Endothelial cell of umbilical vein (primary cell): ENCODE measurements around the gene RAB27B. TPM values are rescaled to one million over a fixed set of nuclear protein-coding genes. Genes with fewer than 3 reads are reported as not detected.
"Not testable (repeated sequence)": the region's sequence is repeated elsewhere in the genome, so short reads cannot be mapped to it uniquely, and the experiment has no call there.

ENCODE experiments used
- BruUV-seq: library from RNA; stranded (reverse); fragments of 400-500 nt; replicated peaks from 2 replicates; lab custom pipeline; 2021; lab: Mats Ljungman, UMichigan
- CTCF ChIA-PET: fragments of 300-600, 350-600 bp; sonication (Branson Sonifier 250); formaldehyde crosslinking; loops from one replicate; lab custom pipeline; 2021; ENCODE audit warnings: antibody characterized with exemption, inconsistent platforms; lab: Charles Lee
- POLR2A ChIA-PET: fragments of 300-600, 350-600 bp; sonication (Branson Sonifier 250); formaldehyde crosslinking; loops from one replicate; lab custom pipeline; 2021; ENCODE audit warnings: antibody characterized with exemption, inconsistent platforms; lab: Charles Lee
- DNase-seq: peaks from one replicate; pipeline ENCODE4 v3.0.0-alpha.2; 2011; ENCODE audit warnings: low read depth, low spot score
- FAIRE-seq: peaks from 2 replicates; lab custom pipeline; 2011; peaks lifted over from hg19 to GRCh38; lab: Jason Lieb, UNC
- H2AFZ ChIP-seq: 2 replicates; pipeline ENCODE4 v1.6.0; 2012; ENCODE audit warnings: low read depth, low read length, control low read depth, inconsistent platforms
- H3K27ac ChIP-seq: 2 replicates; pipeline ENCODE4 v1.5.1; 2011; ENCODE audit warnings: low read depth, mild to moderate bottlenecking, control low read depth, low read length, moderate library complexity; ENCODE audit not compliant: insufficient read depth
- H3K27me3 ChIP-seq, 2 experiments: 2 replicates each; pipeline versions ENCODE4 v1.6.0 to v1.6.1; 2011; ENCODE audit warnings: low read length in 2 of 2, mixed read lengths in 1 of 2; ENCODE audit not compliant: control insufficient read depth in 2 of 2, insufficient read depth in 2 of 2
- H3K36me3 ChIP-seq, 2 experiments: 2 replicates in 1 of 2; 3 replicates in 1 of 2; pipeline ENCODE4 v1.5.1; 2011; ENCODE audit warnings: low read length in 2 of 2, mild to moderate bottlenecking in 1 of 2, moderate library complexity in 1 of 2; ENCODE audit not compliant: control insufficient read depth in 2 of 2, insufficient read depth in 2 of 2; ENCODE audit errors: extremely low read depth in 1 of 2
- H3K4me1 ChIP-seq: 3 replicates; pipeline ENCODE4 v1.5.1; 2011; ENCODE audit warnings: mild to moderate bottlenecking, low read length; ENCODE audit not compliant: control insufficient read depth, insufficient read depth; ENCODE audit errors: extremely low read depth
- H3K4me2 ChIP-seq: 2 replicates; pipeline ENCODE4 v1.6.1; 2011; ENCODE audit warnings: low read length, control low read depth, mixed read lengths; ENCODE audit not compliant: insufficient read depth
- H3K4me3 ChIP-seq, 3 experiments: fragments of 200-600 bp in 1 of 3; sonication (generic), shearing (Covaris generic) in 1 of 3; replicated peaks in 1 of 3; 2 replicates each; pipeline ENCODE4 v1.5.1; 2011 to 2016; ENCODE audit warnings: control low read depth in 3 of 3, low read length in 3 of 3, mild to moderate bottlenecking in 2 of 3, inconsistent platforms in 1 of 3, low read depth in 1 of 3, moderate library complexity in 1 of 3; ENCODE audit not compliant: insufficient read depth in 1 of 3
- H3K79me2 ChIP-seq: 2 replicates; pipeline ENCODE4 v1.6.0; 2012; ENCODE audit warnings: low read length, inconsistent platforms; ENCODE audit not compliant: control insufficient read depth, insufficient read depth
- H3K9ac ChIP-seq: replicated peaks from 2 replicates; pipeline ENCODE3; 2011; ENCODE audit warnings: low read length, control low read depth; ENCODE audit not compliant: insufficient read depth; ENCODE audit errors: extremely low read depth
- H3K9me1 ChIP-seq: replicated peaks from 3 replicates; pipeline ENCODE4 v1.6.0; 2011; ENCODE audit warnings: mild to moderate bottlenecking, low read length; ENCODE audit not compliant: control insufficient read depth, insufficient read depth; ENCODE audit errors: extremely low read depth
- H3K9me3 ChIP-seq: replicated peaks from 2 replicates; pipeline ENCODE4 v1.5.1; 2012; ENCODE audit warnings: low read length, inconsistent platforms; ENCODE audit not compliant: control insufficient read depth, insufficient read depth
- H4K20me1 ChIP-seq: replicated peaks from 2 replicates; pipeline ENCODE3; 2011; ENCODE audit warnings: mild to moderate bottlenecking, low read length; ENCODE audit not compliant: control insufficient read depth, insufficient read depth; ENCODE audit errors: extremely low read depth
- CTCF ChIP-seq, 2 donors: IDR thresholded peaks; 1 replicate in 1 of 2; 2 replicates in 1 of 2; pipeline ENCODE4 v1.5.1; 2011; ENCODE audit warnings: low read length in 2 of 2, mild to moderate bottlenecking in 2 of 2, moderate library complexity in 2 of 2, control low read depth in 1 of 2, inconsistent platforms in 1 of 2, low read depth in 1 of 2; ENCODE audit not compliant: insufficient read depth in 1 of 2; ENCODE audit errors: extremely low read depth in 1 of 2
- EZH2 ChIP-seq: IDR thresholded peaks from 2 replicates; pipeline ENCODE4 v1.6.1; 2012; ENCODE audit warnings: borderline replicate concordance, low read depth, mild to moderate bottlenecking, moderate library complexity, low read length, inconsistent platforms; ENCODE audit not compliant: severe bottlenecking
- FOS ChIP-seq: IDR thresholded peaks from 2 replicates; pipeline ENCODE4 v1.6.1; 2011; ENCODE audit warnings: mild to moderate bottlenecking, low read length, moderate library complexity, borderline replicate concordance; ENCODE audit not compliant: insufficient read depth
- GATA2 ChIP-seq: IDR thresholded peaks from 2 replicates; pipeline ENCODE4 v1.7.0; 2011; ENCODE audit warnings: low read depth, mild to moderate bottlenecking, moderate library complexity, mixed read lengths, low read length; ENCODE audit not compliant: insufficient read length, insufficient read depth
- JUN ChIP-seq: IDR thresholded peaks from 2 replicates; pipeline ENCODE4 v1.6.1; 2011; ENCODE audit warnings: borderline replicate concordance, low read depth; ENCODE audit not compliant: insufficient read length, insufficient read depth
- MYC ChIP-seq: IDR thresholded peaks from one replicate; pipeline ENCODE4 v1.6.1; 2011; ENCODE audit warnings: mild to moderate bottlenecking, low read depth, low read length
- POLR2AphosphoS5 ChIP-seq: IDR thresholded peaks from 2 replicates; pipeline ENCODE4 v1.6.1; 2012; ENCODE audit warnings: low read depth, mild to moderate bottlenecking, control low read depth, low read length, moderate library complexity; ENCODE audit not compliant: insufficient read depth
- dilution Hi-C: fragments of 300-500 bp; cut with MboI; formaldehyde crosslinking; loops from one replicate; pipeline ENCODE4 v1.15.0; 2019; ENCODE audit warnings: low sequenced_read_pairs; ENCODE audit not compliant: extremely low pct_ligation_motif_present
- intact Hi-C: fragments of 100-400 bp; cut with micrococcal nuclease; formaldehyde crosslinking; loops from one replicate; pipeline ENCODE4 v1.10.0; 2022
- polyA plus RNA-seq, 4 experiments: library from polyadenylated mRNA; depleted of rRNA in 3 of 4; stranded (reverse) in 3 of 4; unstranded in 1 of 4; fragments of >200 nt; gene quantifications; 2 replicates each; pipeline versions ENCODE4 v1.2.1 to v1.2.3, GENCODE V29; 2011 to 2012; ENCODE audit warnings: missing spikeins in 1 of 4
- total RNA-seq: library from RNA; stranded (reverse); gene quantifications from 2 replicates; pipeline ENCODE4 v1.2.3, GENCODE V29; 2021

RAB27B gene
- total and polyA plus RNA-seq, 2 donors (not counting 3 experiments of a cell fraction or from before 2014, with no cell fraction given): not detected

DNA sequence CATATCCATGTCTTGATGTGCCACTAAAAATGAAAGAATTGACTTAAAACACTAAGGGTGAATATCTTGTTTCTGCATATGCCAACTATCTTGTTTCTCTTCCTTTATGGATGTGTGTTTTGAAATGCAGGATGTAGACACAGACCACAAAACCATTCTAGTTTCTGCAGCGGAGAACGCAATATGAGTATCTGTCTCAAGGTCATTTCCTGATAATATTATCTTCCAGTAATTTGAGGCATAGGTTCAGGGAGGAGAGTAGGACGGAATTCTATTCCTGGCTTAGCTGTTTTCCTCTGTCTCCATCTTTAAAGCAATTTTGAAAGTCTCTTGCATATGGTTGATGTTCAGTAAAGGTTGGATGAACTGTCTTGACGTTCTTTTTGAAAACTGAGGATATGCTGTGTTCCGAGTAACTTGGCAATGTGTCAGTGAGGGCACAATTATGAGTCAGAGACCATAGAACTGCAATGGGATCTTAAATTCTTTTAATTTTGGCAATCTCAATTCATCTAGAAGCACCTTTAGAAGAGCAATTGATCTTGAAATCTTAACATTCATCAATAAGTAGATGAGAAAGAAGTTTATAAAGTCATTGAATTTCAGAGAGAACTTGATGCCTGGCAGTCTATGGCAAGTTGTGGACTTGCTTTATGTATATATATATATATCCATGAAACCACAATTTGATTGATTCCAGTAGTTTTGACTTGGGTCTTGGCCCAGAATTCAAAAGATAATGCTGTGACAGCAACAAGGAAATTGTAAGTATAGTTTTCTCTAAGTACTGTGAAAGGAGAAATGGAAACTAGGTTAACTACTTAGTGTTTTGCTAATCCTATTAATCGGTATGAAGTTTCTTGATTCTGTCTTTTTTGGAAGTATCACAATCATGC is 24.8 kb downstream of the RAB27B start:
- Histone ChIP-seq H3K36me3 (no peaks in the 10 kb centered on the region), H3K4me1 (peaks cover 2% of the 10 kb centered on the region), H3K9me1 (peaks cover 2% of the 10 kb centered on the region), H3K79me2 (no peaks in the 10 kb centered on the region), H3K27me3 (no peaks in the 10 kb centered on the region), H4K20me1 (no peaks in the 10 kb centered on the region), H2AFZ (no peak overlapping the region), H3K4me2 (no peak overlapping the region), H3K27ac (no peak overlapping the region), H3K4me3 (no peak overlapping the region), H3K9ac (no peak overlapping the region), H3K9me3 (no peaks in the 10 kb centered on the region)
- ChIA-PET CTCF (interaction anchor here (2.2 kb wide), 1 partner anchor 24 kb away, joined by 6 read pairs; the partner anchor contains the start of gene RAB27B), POLR2A (no interaction called here)
- FAIRE-seq (no peak), DNase-seq (peak; percentile 33)
- BruUV-seq: no TSS peak
- peak; percentile 29 for TF ChIP-seq GATA2
- no peak for TF ChIP-seq MYC
- no peak for TF ChIP-seq JUN
- TF ChIP-seq POLR2AphosphoS5: no peak
- TF ChIP-seq EZH2: no peak
- TF ChIP-seq CTCF (IDR thresholded peaks at IDR 0.05; ENCODE audit: extremely low read depth in 1 of 2, insufficient read depth in 1 of 2, low read depth in 1 of 2, low read length in 2 of 2): no peak
- peak; percentile 4 for TF ChIP-seq FOS
- dilution Hi-C loops: no loop called here
- intact Hi-C loops: no loop called here

GRCh38 chr18:54855050-54855449 is 26.8 kb downstream of the RAB27B start:
- H2AFZ ChIP-seq, H3K27me3 ChIP-seq, POLR2A ChIA-PET, CTCF ChIA-PET, H3K4me1 ChIP-seq, H3K4me2 ChIP-seq, H3K79me2 ChIP-seq, H3K4me3 ChIP-seq, FAIRE-seq, DNase-seq, H4K20me1 ChIP-seq, dilution Hi-C loops, H3K9me3 ChIP-seq, H3K27ac ChIP-seq, H3K9ac ChIP-seq, H3K9me1 ChIP-seq, BruUV-seq, H3K36me3 ChIP-seq, intact Hi-C loops: not testable (repeated sequence)
